ENCODE data around the gene MAP3K10. TPM values are rescaled to one million over a fixed set of nuclear protein-coding genes. Genes with fewer than 3 reads are reported as not detected.
A peak's percentile ranks its signal among the peaks of the same experiment; 100 is the strongest.

MAP3K10 gene
- total and polyA plus RNA-seq, 2 of the 4 experiments (the other 2 are of a cell fraction): 1.8 to 5.5 TPM

GRCh38 chr19:40232949-40233810 is 42.0 kb downstream of the MAP3K10 start:
- H4K8ac ChIP-seq (ENCODE audit: low read depth in 2 of 2, low read length in 2 of 2): no peak overlapping the region; a peak in 1 of 4 replicates
- H3K27ac ChIP-seq (ENCODE audit: insufficient read depth, low read length): no peak overlapping the region

More at GRCh38 chr19:40232949-40233810, 42.0 kb downstream of the MAP3K10 start:
- Histone ChIP-seq H4K91ac (ENCODE audit: insufficient read depth, low read depth, low read length) (no peak overlapping the region), H3K56ac (ENCODE audit: extremely low read depth, insufficient read depth, low read length) (no peak overlapping the region), H3K79me1 (ENCODE audit: low read depth in 1 of 2, low read length in 2 of 2) (peaks cover 4 to 9% of the 10 kb centered on the region in 2 experiments; a peak in 1 of 4 replicates), H4K20me1 (ENCODE audit: insufficient read depth, low read length) (no peaks in the 10 kb centered on the region), H3K4me3 (ENCODE audit: insufficient read depth, low read depth, low read length) (no peak overlapping the region), H2BK5ac (ENCODE audit: low read depth, low read length, poor library complexity, severe bottlenecking) (no peak overlapping the region), H3K9me1 (ENCODE audit: insufficient read depth, low read length) (peaks cover 13% of the 10 kb centered on the region), H2BK15ac (ENCODE audit: low read depth, low read length) (no peak overlapping the region), H2AK9ac (replicated peaks; ENCODE audit: low read depth, low read length, poor library complexity) (no peak overlapping the region), H2BK20ac (ENCODE audit: low read depth, low read length) (no peak overlapping the region), H3K9me3 (ENCODE audit: control insufficient read depth, insufficient read depth, low read length) (no peaks in the 10 kb centered on the region), H3K4ac (ENCODE audit: low read depth, low read length) (no peak overlapping the region), H3K23ac (ENCODE audit: low read depth, low read length) (no peak overlapping the region), H3K27me3 (ENCODE audit: control insufficient read depth, insufficient read depth, low read length) (no peaks in the 10 kb centered on the region), H3K36me3 (ENCODE audit: control insufficient read depth, insufficient read depth, low read length) (peaks cover 39% of the 10 kb centered on the region), H2AK5ac (ENCODE audit: low read depth, low read length) (no peak overlapping the region), H3K14ac (replicated peaks; ENCODE audit: low read depth, low read length) (no peak overlapping the region), H2BK120ac (ENCODE audit: low read depth, low read length) (no peak overlapping the region), H2AFZ (replicated peaks; ENCODE audit: low read length, poor library complexity) (no peak overlapping the region), H3K9ac (ENCODE audit: low read depth, low read length) (no peak overlapping the region), H4K5ac (ENCODE audit: low read depth, low read length) (no peak overlapping the region), H3K4me2 (ENCODE audit: low read depth, low read length) (no peak overlapping the region), H3K18ac (ENCODE audit: low read depth, low read length) (no peak overlapping the region), H3K4me1 (ENCODE audit: control insufficient read depth, insufficient read depth, low read length) (peaks cover 11% of the 10 kb centered on the region)
- POLR2A ChIA-PET (ENCODE audit: unreplicated experiment): no interaction called here
- TSS peak; percentile 75 for BruUV-seq (replicated peaks)
- intact Hi-C loops (cut with micrococcal nuclease) (no loop called here), in situ Hi-C loops (cut with MboI; ENCODE audit: low sequenced_read_pairs) (no loop called here), dilution Hi-C loops (cut with HindIII; ENCODE audit: low sequenced_read_pairs, unreplicated experiment) (no loop called here)
- TF ChIP-seq NFE2L2 (IDR thresholded peaks at IDR 0.05; ENCODE audit: low read depth, low read length): no peak
- TF ChIP-seq POLR2A (IDR thresholded peaks at IDR 0.05; ENCODE audit: low read depth, low read length): no peak
- no peak for TF ChIP-seq CTCF (conservative IDR thresholded peaks at IDR 0.05; ENCODE audit: low read depth, low read length)
- TF ChIP-seq MAZ (IDR thresholded peaks at IDR 0.05; ENCODE audit: borderline replicate concordance, low read depth, low read length): no peak
- TF ChIP-seq CHD1 (IDR thresholded peaks at IDR 0.05; ENCODE audit: low read depth, low read length): no peak
- no peak for TF ChIP-seq BHLHE40 (IDR thresholded peaks at IDR 0.05; ENCODE audit: low read depth, low read length)
- TF ChIP-seq USF2 (IDR thresholded peaks at IDR 0.05; ENCODE audit: low read depth, low read length): no peak
- TF ChIP-seq ELK1 (IDR thresholded peaks at IDR 0.05; ENCODE audit: borderline replicate concordance, low read depth, low read length): no peak
- no peak for TF ChIP-seq RCOR1 (IDR thresholded peaks at IDR 0.05; ENCODE audit: insufficient replicate concordance, low read length)
- ATAC-seq (ENCODE audit: low read depth) (no peak), DNase-seq (no peak)
- 84% methylated on average over 10 of the region's 25 CpGs; no CpG with 5 or more reads in 1 of the 2 experiments for WGBS, 2 experiments (ENCODE audit: extremely low coverage in 2 of 2, insufficient read length in 1 of 2)
- CTCF ChIA-PET: no interaction called here
